ENCODE results near the gene FXR2.

The FXR2 gene

DNA sequence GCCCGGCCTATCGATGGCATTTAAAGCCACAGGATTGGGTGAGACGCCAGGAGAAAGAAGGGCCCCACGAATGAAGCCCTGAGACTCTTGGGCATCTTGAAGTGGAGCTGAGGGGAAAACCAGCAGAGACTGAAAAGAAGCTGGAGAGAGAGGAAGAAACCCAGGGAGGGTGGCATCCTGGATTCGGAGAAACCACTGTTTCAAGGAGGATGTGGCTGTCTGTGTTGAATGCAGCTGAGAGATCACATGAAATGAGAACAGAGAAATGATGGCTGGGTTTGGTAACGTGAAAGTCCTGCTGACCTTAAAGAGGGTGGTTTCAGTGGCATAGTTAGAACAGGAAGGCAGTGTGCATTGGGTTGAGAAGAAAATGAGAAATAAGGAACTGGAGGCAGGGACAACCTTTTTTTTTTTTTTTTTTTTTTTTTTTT lies 62.1 kb downstream of the FXR2 start:
- DNase-seq (ENCODE audit: low read depth in 2 of 2) = no peak

DNA sequence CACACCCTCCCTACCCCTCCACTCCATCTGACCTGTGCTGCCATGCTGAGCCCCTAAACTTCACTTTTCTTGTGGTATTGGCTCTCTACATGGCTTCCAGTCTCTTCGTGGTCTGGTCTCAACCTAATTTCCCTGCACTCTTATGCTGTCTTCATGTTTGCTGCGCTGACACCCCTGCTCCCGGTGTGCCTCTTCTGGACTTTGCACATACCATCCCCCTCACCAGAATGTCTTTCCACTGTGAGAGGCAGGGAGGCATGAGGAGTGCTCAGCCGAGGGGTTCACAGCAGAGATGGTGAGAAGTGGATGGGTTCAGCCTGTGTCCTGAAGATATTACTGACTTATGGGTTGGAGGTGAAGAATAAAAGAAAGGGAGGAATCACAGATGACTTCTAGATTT lies 63.3 kb downstream of the FXR2 start:
- DNase-seq (ENCODE audit: low read depth in 2 of 2) = no peak

DNA sequence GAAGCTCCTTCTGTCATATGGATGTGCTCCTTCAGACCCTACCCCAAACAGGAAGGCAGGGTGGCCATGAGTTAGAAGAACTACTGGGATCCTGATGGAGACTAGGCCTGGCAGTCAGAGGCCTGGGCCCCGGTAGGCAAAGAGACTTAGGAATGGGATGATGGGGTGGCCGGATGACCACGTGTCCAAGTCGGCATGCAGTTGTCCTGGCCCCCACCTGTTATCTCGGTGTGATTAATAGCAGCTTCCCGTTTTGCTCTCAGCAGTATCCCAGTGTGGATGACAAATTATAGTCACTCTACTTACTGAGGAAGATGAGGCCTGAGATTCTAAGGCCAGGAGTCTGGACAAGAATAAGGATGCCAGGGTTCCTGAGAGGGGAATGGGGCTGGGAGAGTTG lies 64.4 kb downstream of the FXR2 start:
- DNase-seq (ENCODE audit: low read depth in 2 of 2) = no peak

DNA sequence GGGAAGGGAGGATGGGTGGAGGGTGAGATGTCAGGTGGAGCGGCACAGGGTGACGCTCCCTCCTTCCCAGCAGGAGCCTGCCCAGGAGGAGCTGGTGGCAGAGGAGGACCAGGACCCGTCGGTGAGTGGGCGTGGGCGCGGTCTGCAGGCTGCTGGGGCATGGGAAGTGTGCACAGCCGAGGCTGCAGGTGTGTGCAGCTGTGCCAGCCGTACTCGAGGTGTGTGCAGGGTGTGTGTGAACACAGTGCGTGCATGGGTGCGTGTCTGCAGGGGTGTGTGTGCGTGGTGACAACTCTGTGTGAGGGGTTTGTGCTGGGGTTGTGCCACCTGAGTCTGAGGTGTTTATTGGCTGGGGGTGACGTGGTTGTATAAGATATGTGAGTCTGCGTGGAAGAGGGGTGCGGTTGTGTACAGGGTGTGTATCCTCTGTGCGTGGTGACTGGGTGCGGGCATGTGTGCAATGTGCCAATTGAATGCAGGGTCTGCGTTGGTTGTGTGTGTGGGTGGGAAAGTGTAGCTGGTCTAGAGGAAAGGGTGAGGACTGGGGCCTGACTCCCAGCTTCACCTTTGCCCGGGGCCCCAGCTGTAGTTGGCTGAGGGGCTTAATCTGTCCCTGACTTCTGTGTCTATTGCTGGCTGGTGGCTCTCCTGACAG lies 65.2 kb downstream of the FXR2 start:
- DNase-seq (ENCODE audit: low read depth in 2 of 2) = peak in 1 of 2 donors; percentile 20

DNA sequence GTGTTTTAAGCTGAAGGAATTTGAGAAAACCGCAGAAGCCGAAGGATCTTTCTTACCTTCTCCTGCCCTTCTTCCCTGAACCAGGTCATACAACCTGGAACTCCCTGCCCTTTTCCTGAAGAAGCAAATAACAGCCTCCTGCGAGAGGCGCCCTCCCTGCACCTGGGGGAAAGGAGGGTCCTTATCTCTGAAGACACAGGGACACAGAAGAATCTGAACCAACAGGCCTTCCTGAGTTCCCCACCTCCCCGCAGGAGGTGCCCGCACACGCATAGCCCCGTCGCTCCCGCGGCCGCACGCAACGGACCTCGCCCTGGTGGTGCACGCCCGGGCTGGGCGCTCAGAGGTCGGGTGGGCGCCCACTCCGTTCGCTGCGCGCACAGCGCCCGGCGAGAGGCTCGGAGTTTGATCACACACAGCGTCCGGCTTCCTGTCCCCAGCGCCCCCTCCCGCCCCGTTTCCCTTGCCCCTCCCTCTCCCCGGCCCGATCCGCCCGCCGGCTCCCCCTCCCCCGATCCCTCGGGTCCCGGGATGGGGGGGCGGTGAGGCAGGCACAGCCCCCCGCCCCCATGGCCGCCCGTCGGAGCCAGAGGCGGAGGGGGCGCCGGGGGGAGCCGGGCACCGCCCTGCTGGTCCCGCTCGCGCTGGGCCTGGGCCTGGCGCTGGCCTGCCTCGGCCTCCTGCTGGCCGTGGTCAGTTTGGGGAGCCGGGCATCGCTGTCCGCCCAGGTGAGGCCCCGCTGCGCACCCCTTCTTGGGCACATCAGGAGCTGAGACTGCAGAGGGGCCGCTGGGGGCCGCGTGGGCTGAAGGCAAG lies 65.9 kb downstream of the FXR2 start, which contains the start of gene TNFSF12:
TNFSF12 (plus strand) TSS at position 474 of the 816 bp plus-strand sequence; CDS start at position 570, 96 bp downstream.
- DNase-seq (ENCODE audit: low read depth in 2 of 2) = peak in 1 of 2 donors; percentile 50

DNA sequence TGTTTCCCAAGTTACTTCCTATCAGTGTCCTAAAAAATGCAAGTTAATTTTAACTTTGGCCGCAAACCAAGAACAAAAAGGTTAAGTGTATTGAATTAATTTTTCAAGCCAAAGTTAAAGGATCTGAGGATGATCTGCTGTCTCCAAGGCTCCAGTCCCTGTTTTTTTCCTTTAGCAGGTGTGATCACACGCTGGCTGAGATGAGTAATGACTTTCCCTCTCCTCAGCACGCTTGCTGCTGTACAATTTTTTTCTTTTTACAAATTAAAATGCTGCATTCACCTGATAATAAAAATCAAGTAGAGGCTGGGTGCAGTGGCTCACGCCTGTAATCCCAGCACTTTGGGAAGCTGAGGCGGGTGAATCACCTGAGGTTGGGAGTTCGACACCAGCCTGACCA lies 69.8 kb downstream of the FXR2 start:
- DNase-seq (ENCODE audit: low read depth in 2 of 2) = no peak
